NB4 (cell line): Measurements from ENCODE around the gene KDM5D.

Experiments
- CTCF ChIP-seq: IDR thresholded peaks from one replicate; pipeline ENCODE4 v1.5.1; 2012; ENCODE audit warnings: low read depth, low read length
- MAX ChIP-seq: IDR thresholded peaks from 2 replicates; pipeline ENCODE4 v1.6.1; 2011; ENCODE audit warnings: low read depth, low read length
- MYC ChIP-seq: IDR thresholded peaks from 2 replicates; pipeline ENCODE4 v1.6.1; 2011; ENCODE audit warnings: low read depth, low read length
- POLR2A ChIP-seq: IDR thresholded peaks from 2 replicates; pipeline ENCODE4 v1.6.1; 2011; ENCODE audit warnings: mild to moderate bottlenecking; ENCODE audit not compliant: insufficient read length; ENCODE audit errors: extremely low read depth

- TF ChIP-seq POLR2A (no peak), MAX (no peak), CTCF (no peak), MYC (no peak)
Measured at GRCh38 chrY:19706273-19706672, 38.3 kb downstream of the KDM5D start.
